OCI-LY3 (cell line): ENCODE results near the gene TTK.

ENCODE experiments used
- H2AFZ ChIP-seq: fragments of 200-600, 300-600 bp; shearing (Covaris generic); 2 replicates; pipeline ENCODE4 v1.6.0; 2014; ENCODE audit warnings: antibody characterized with exemption, low read depth, low read length
- H3K27ac ChIP-seq: fragments of 200-600, 300-600 bp; sonication (generic); 2 replicates; pipeline ENCODE4 v1.5.1; 2014; ENCODE audit warnings: mild to moderate bottlenecking, low read length, moderate library complexity, mixed read lengths
- H3K27me3 ChIP-seq: fragments of 200-600, 300-600 bp; sonication (generic); 2 replicates; pipeline ENCODE4 v1.6.1; 2014; ENCODE audit warnings: low read depth, low read length, mixed read lengths
- H3K36me3 ChIP-seq: fragments of 200-600, 300-600 bp; sonication (generic); replicated peaks from 2 replicates; pipeline ENCODE3; 2014; ENCODE audit warnings: low read depth, low read length, mixed read lengths
- H3K4me1 ChIP-seq: fragments of 300-600, 200-600 bp; sonication (generic); 2 replicates; pipeline ENCODE4 v1.6.1; 2014; ENCODE audit warnings: low read length, mixed read lengths
- H3K4me2 ChIP-seq: fragments of 200-600, 300-600 bp; sonication (generic); 2 replicates; pipeline ENCODE4 v1.6.1; 2014; ENCODE audit warnings: low read length, mixed read lengths
- H3K4me3 ChIP-seq: fragments of 300-600, 200-600 bp; sonication (generic); 2 replicates; pipeline ENCODE4 v1.5.1; 2014; ENCODE audit warnings: antibody characterized with exemption, mild to moderate bottlenecking, low read length, moderate library complexity
- H3K79me2 ChIP-seq: fragments of 300-600, 200-600 bp; shearing (Covaris generic); 2 replicates; pipeline ENCODE4 v1.6.1; 2014; ENCODE audit warnings: mild to moderate bottlenecking, low read length, mixed read lengths
- H3K9ac ChIP-seq: fragments of 300-600, 200-600 bp; shearing (Covaris generic); 2 replicates; pipeline ENCODE4 v1.6.0; 2014; ENCODE audit warnings: mild to moderate bottlenecking, low read length, moderate library complexity
- H3K9me3 ChIP-seq: fragments of 200-600, 300-600 bp; shearing (Covaris generic); 2 replicates; pipeline ENCODE4 v1.6.1; 2014; ENCODE audit warnings: low read length, mixed read lengths; ENCODE audit not compliant: insufficient read depth
- H4K20me1 ChIP-seq: fragments of 200-600, 300-600 bp; sonication (generic); 2 replicates; pipeline ENCODE4 v1.6.1; 2016; ENCODE audit warnings: low read length, mixed read lengths; ENCODE audit not compliant: insufficient read depth
- CTCF ChIP-seq: fragments of 200-600, 300-600 bp; sonication (generic); IDR thresholded peaks from 2 replicates; pipeline ENCODE4 v1.5.1; 2014; ENCODE audit warnings: antibody characterized with exemption, low read length, low read depth
- EZH2phosphoT487 ChIP-seq: fragments of 200-600 bp; shearing (Covaris generic); IDR thresholded peaks from 2 replicates; pipeline ENCODE4 v1.6.1; 2018; ENCODE audit warnings: antibody characterized with exemption, mixed run types, low read depth

Gene TTK

GRCh38 chr6:80021131-80021530 is 16.7 kb downstream of the TTK start:
- H3K27me3 ChIP-seq = no peaks in the 10 kb centered on the region
- H3K36me3 ChIP-seq = peaks cover 71% of the 10 kb centered on the region
- no peak overlapping the region for H3K4me3 ChIP-seq
- no peak overlapping the region for H2AFZ ChIP-seq
- H3K79me2 ChIP-seq = no peaks in the 10 kb centered on the region
- H3K27ac ChIP-seq = no peak overlapping the region
- H3K4me1 ChIP-seq = no peaks in the 10 kb centered on the region
- H3K4me2 ChIP-seq = no peak overlapping the region
- no peaks in the 10 kb centered on the region for H3K9me3 ChIP-seq
- no peak overlapping the region for H3K9ac ChIP-seq
- no peak for TF ChIP-seq EZH2phosphoT487
- no peak for TF ChIP-seq CTCF
- H4K20me1 ChIP-seq = no peaks in the 10 kb centered on the region

- Histone ChIP-seq H3K4me3 (no peak overlapping the region), H3K4me1 (no peaks in the 10 kb centered on the region), H3K9me3 (no peaks in the 10 kb centered on the region), H3K4me2 (no peak overlapping the region), H3K79me2 (no peaks in the 10 kb centered on the region), H3K27ac (no peak overlapping the region), H2AFZ (no peak overlapping the region), H3K27me3 (no peaks in the 10 kb centered on the region), H3K9ac (no peak overlapping the region), H3K36me3 (peaks cover 70% of the 10 kb centered on the region), H4K20me1 (no peaks in the 10 kb centered on the region)
- TF ChIP-seq EZH2phosphoT487 (no peak), CTCF (no peak)
Observed at GRCh38 chr6:80021591-80021990, 17.1 kb downstream of the TTK start.

- TF ChIP-seq EZH2phosphoT487 (no peak), CTCF (no peak)
- no peaks in the 10 kb centered on the region for H3K27me3 ChIP-seq
- H3K4me2 ChIP-seq = no peak overlapping the region
- no peaks in the 10 kb centered on the region for H4K20me1 ChIP-seq
- H2AFZ ChIP-seq = no peak overlapping the region
- no peak overlapping the region for H3K4me3 ChIP-seq
- no peak overlapping the region for H3K27ac ChIP-seq
- H3K36me3 ChIP-seq = peaks cover 69% of the 10 kb centered on the region
- H3K9ac ChIP-seq = no peak overlapping the region
- no peaks in the 10 kb centered on the region for H3K4me1 ChIP-seq
- no peaks in the 10 kb centered on the region for H3K9me3 ChIP-seq
- no peaks in the 10 kb centered on the region for H3K79me2 ChIP-seq
Observed at GRCh38 chr6:80022803-80023202, 18.4 kb downstream of the TTK start.

- no peak for TF ChIP-seq EZH2phosphoT487
- no peak for TF ChIP-seq CTCF
- Histone ChIP-seq H3K36me3 (peaks cover 80% of the 10 kb centered on the region), H3K27me3 (no peaks in the 10 kb centered on the region), H3K27ac (no peak overlapping the region), H3K9ac (no peak overlapping the region), H3K4me1 (peaks cover 13% of the 10 kb centered on the region), H4K20me1 (0 out of 2 replicates have a peak, but pooled peaks cover 3% of the 10 kb centered on the region), H3K79me2 (no peaks in the 10 kb centered on the region), H2AFZ (no peak overlapping the region), H3K4me2 (no peak overlapping the region), H3K4me3 (no peak overlapping the region), H3K9me3 (no peaks in the 10 kb centered on the region)
Observed at GRCh38 chr6:80028589-80028988, 24.1 kb downstream of the TTK start.
